HepG2 (cell line): ENCODE measurements around the gene DRC3. TPM values are rescaled to one million over a fixed set of nuclear protein-coding genes. Genes with fewer than 3 reads are reported as not detected.

ENCODE experiments used
- ATAC-seq: fragments of 200-7000 bp; cut with Tn5 transposase; 3 replicates; pipeline ENCODE4 v1.9.1; 2020; ENCODE audit warnings: mild to moderate bottlenecking, moderate library complexity
- BruUV-seq: library from RNA; stranded (reverse); fragments of 400-500 nt; replicated peaks from 2 replicates; lab custom pipeline; 2021; lab: Mats Ljungman, UMichigan
- CTCF ChIA-PET: fragments of 300-600 bp; formaldehyde crosslinking; extraction: SDS; loops from one replicate; lab custom pipeline; 2021; ENCODE audit warnings: low total read pairs, inconsistent platforms, low intra/inter-chr PET ratio; lab: Yijun Ruan, JAX
- POLR2A ChIA-PET: fragments of 350-600 bp; sonication (Branson Sonifier 250); formaldehyde crosslinking; loops from one replicate; lab custom pipeline; 2020; ENCODE audit warnings: antibody characterized with exemption, inconsistent platforms; lab: Yijun Ruan, JAX
- DNase-seq: peaks from one replicate; pipeline ENCODE4 v3.0.0-alpha.2; 2015; ENCODE audit warnings: low spot score
- FAIRE-seq: peaks from 3 replicates; lab custom pipeline; 2011; peaks lifted over from hg19 to GRCh38; lab: Jason Lieb, UNC
- H2AFZ ChIP-seq: one replicate; pipeline ENCODE4 v1.6.1; 2011; ENCODE audit warnings: low read length, inconsistent platforms
- H3K27ac ChIP-seq: fragments of 300-600 bp; 3 replicates; pipeline ENCODE4 v1.8.0; 2011; ENCODE audit warnings: mixed run types, mild to moderate bottlenecking, mixed read lengths, low read length, inconsistent platforms; ENCODE audit not compliant: insufficient read depth; ENCODE audit errors: extremely low read length
- H3K27me3 ChIP-seq, 2 experiments: fragments of 200-600 bp in 1 of 2; 2 replicates in 1 of 2; 3 replicates in 1 of 2; pipeline versions ENCODE4 v1.6.0 to v1.8.0; 2011; ENCODE audit warnings: low read length in 2 of 2, mild to moderate bottlenecking in 2 of 2, moderate library complexity in 2 of 2, inconsistent platforms in 1 of 2; ENCODE audit not compliant: insufficient read depth in 2 of 2, control insufficient read depth in 1 of 2
- H3K36me3 ChIP-seq, 2 experiments: fragments of 200-600 bp in 1 of 2; replicated peaks in 1 of 2; 2 replicates in 1 of 2; 3 replicates in 1 of 2; pipeline versions ENCODE4 v1.5.1 to v1.8.0; 2011; ENCODE audit warnings: low read length in 2 of 2, inconsistent platforms in 1 of 2; ENCODE audit not compliant: insufficient read depth in 2 of 2, control insufficient read depth in 1 of 2
- H3K4me1 ChIP-seq: 2 replicates; pipeline ENCODE4 v1.5.1; 2012; ENCODE audit warnings: low read length, inconsistent platforms; ENCODE audit not compliant: insufficient read depth
- H3K4me2 ChIP-seq: 2 replicates; pipeline ENCODE4 v1.6.0; 2011; ENCODE audit warnings: low read depth, low read length, inconsistent platforms
- H3K4me3 ChIP-seq, 3 experiments: fragments of 200-600 bp in 1 of 3; sonication (generic), shearing (Covaris generic) in 1 of 3; replicated peaks in 1 of 3; 2 replicates each; pipeline ENCODE4 v1.5.1; 2011 to 2016; ENCODE audit warnings: low read length in 3 of 3, inconsistent platforms in 2 of 3, low read depth in 2 of 3, mild to moderate bottlenecking in 2 of 3, control low read depth in 1 of 3, mixed read lengths in 1 of 3; ENCODE audit not compliant: insufficient read depth in 1 of 3
- H3K79me2 ChIP-seq: one replicate; pipeline ENCODE4 v1.6.1; 2011; ENCODE audit warnings: low read length, inconsistent platforms; ENCODE audit not compliant: insufficient read depth
- H3K9ac ChIP-seq: 2 replicates; pipeline ENCODE4 v1.6.0; 2011; ENCODE audit warnings: mild to moderate bottlenecking, low read depth, low read length, inconsistent platforms; ENCODE audit not compliant: insufficient read depth
- H3K9me3 ChIP-seq: 2 replicates; pipeline ENCODE4 v1.5.1; 2012; ENCODE audit warnings: mild to moderate bottlenecking, low read length
- H4K20me1 ChIP-seq: 2 replicates; pipeline ENCODE4 v1.6.0; 2011; ENCODE audit warnings: inconsistent platforms, mild to moderate bottlenecking, low read length, moderate library complexity; ENCODE audit not compliant: insufficient read depth
- ATAD3A ChIP-seq: sonication (generic); formaldehyde crosslinking; IDR thresholded peaks from 2 replicates; pipeline ENCODE4 v1.4.0; 2020; ENCODE audit warnings: missing genetic modification reagents
- BHLHE40 ChIP-seq: IDR thresholded peaks from 2 replicates; pipeline ENCODE4 v1.6.1; 2011; ENCODE audit warnings: low read length, improper control_type of control experiment
- EED ChIP-seq: sonication (generic); formaldehyde crosslinking; IDR thresholded peaks from 2 replicates; pipeline ENCODE4 v1.5.0; 2020; ENCODE audit warnings: mild to moderate bottlenecking, missing genetic modification reagents
- FOSL2 ChIP-seq: sonication (generic); formaldehyde crosslinking; IDR thresholded peaks from 2 replicates; pipeline ENCODE4 v1.4.0; 2020; ENCODE audit warnings: missing genetic modification reagents
- MLLT10 ChIP-seq: sonication (generic); formaldehyde crosslinking; IDR thresholded peaks from 2 replicates; pipeline ENCODE4 v1.4.0; 2020; ENCODE audit warnings: missing genetic modification reagents
- PHB2 ChIP-seq: fragments of 450-650 bp; IDR thresholded peaks from 2 replicates; pipeline ENCODE4 v1.6.1; 2018; ENCODE audit not compliant: partially characterized antibody
- ZBTB44 ChIP-seq: sonication (generic); formaldehyde crosslinking; IDR thresholded peaks from 2 replicates; pipeline ENCODE4 v1.4.0; 2020; ENCODE audit warnings: missing genetic modification reagents
- ZNF768 ChIP-seq: sonication (generic); formaldehyde crosslinking; IDR thresholded peaks from 2 replicates; pipeline ENCODE4 v1.4.0; 2020; ENCODE audit warnings: missing genetic modification reagents
- WGBS: methylation state at CpG from one replicate; pipeline ENCODE4 v1.1.6; 2017; ENCODE audit warnings: low lambda C conversion rate; 5-methylcytosine and 5-hydroxymethylcytosine counted together
- in situ Hi-C: cut with HindIII; loops from 2 replicates; pipeline ENCODE4 v1.10.0; 2017; ENCODE audit warnings: low pct_unique_long_range_greater_than_20kb; ENCODE audit not compliant: extremely low pct_ligation_motif_present
- intact Hi-C: fragments of 100-400 bp; cut with micrococcal nuclease; formaldehyde crosslinking; loops from one replicate; pipeline ENCODE4 v1.10.0; 2022; ENCODE audit not compliant: unreplicated experiment
- polyA plus RNA-seq, 8 experiments: library from polyadenylated mRNA; depleted of rRNA in 3 of 8; stranded (reverse) in 7 of 8; unstranded in 1 of 8; fragments of >200 nt; fragmentation: Illumina TruSeq in 4 of 8; extraction: Trizol in 4 of 8; gene quantifications; 2 replicates each; pipeline versions ENCODE4 v1.2.1 to v1.2.3, GENCODE V29; 2011 to 2016; ENCODE audit warnings: low read depth in 4 of 8, missing spikeins in 1 of 8, mixed read lengths in 1 of 8; ENCODE audit not compliant: insufficient read depth in 1 of 8
- total RNA-seq, 5 experiments: library from RNA; depleted of rRNA; stranded (reverse); fragments of >200 nt; fragmentation: Illumina TruSeq; extraction: Trizol; gene quantifications; 2 replicates each; pipeline ENCODE4 v1.2.3, GENCODE V29; 2016; ENCODE audit warnings: low read depth in 1 of 5
- TF ChIP-seq, protein P1 (sequence below): sonication (generic); formaldehyde crosslinking; IDR thresholded peaks from 2 replicates; pipeline ENCODE4 v1.4.0; 2020; ENCODE audit warnings: mild to moderate bottlenecking, missing genetic modification reagents
- TF ChIP-seq, protein P2 (sequence below): sonication (generic); formaldehyde crosslinking; IDR thresholded peaks from 2 replicates; pipeline ENCODE4 v1.5.1; 2020; ENCODE audit warnings: mild to moderate bottlenecking, missing genetic modification reagents, moderate library complexity

DRC3 gene
- total and polyA plus RNA-seq, 2 of the 13 experiments (the other 11 are each of a cell fraction or from before 2014, with no cell fraction given) = 0.53 to 0.87 TPM

DNA sequence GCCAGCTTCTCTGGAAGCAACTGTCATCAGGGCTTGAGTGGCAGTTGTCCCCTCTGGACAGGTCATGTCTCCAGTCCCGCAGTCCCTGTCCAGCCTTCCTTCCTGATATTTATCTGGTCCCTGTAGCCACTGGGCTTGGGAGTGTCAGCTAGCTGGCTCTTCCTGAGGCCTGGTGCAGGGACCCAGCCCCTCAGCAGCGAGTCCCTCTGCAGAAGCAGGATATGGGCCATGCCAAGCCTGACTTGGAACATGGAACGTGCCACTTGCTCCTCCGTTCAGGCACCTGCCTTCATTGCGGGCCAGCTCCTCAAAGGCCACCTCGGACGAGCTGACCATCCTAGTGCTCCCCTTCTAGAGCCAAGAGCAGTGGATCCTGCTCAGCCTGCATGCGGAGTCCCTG, 26.3 kb downstream of the DRC3 start:
- ATAC-seq = no peak
- CTCF ChIA-PET = no interaction called here
- TF ChIP-seq EED (CRISPR knock-in tag) = 0 out of 2 replicates have a peak, but pooled peaks have one; percentile 43
- TF ChIP-seq, protein P1, sequence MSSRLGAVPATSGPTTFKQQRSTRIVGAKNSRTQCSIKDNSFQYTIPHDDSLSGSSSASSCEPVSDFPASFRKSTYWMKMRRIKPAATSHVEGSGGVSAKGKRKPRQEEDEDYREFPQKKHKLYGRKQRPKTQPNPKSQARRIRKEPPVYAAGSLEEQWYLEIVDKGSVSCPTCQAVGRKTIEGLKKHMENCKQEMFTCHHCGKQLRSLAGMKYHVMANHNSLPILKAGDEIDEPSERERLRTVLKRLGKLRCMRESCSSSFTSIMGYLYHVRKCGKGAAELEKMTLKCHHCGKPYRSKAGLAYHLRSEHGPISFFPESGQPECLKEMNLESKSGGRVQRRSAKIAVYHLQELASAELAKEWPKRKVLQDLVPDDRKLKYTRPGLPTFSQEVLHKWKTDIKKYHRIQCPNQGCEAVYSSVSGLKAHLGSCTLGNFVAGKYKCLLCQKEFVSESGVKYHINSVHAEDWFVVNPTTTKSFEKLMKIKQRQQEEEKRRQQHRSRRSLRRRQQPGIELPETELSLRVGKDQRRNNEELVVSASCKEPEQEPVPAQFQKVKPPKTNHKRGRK (CRISPR knock-in tag) = no peak
- TF ChIP-seq, all 625 proteins: peak for 1
- 0 out of 5 replicates have a peak, but pooled peaks cover 0 to 10% of the 10 kb centered on the region in 2 experiments for H3K27me3 ChIP-seq
- BruUV-seq = no TSS peak
- no peak overlapping the region for H3K27ac ChIP-seq
- H3K9ac ChIP-seq = no peak overlapping the region
- in situ Hi-C loops (no loop called here), intact Hi-C loops (no loop called here)
- H3K4me2 ChIP-seq = no peak overlapping the region
- DNase-seq (no peak), FAIRE-seq (no peak)
- POLR2A ChIA-PET = no interaction called here
- no peak overlapping the region for H2AFZ ChIP-seq
- 66% methylated on average over 8 of the region's 8 CpGs for WGBS
- peaks cover 40% of the 10 kb centered on the region for H3K4me1 ChIP-seq
- H3K4me3 ChIP-seq = no peak overlapping the region
- H4K20me1 ChIP-seq = no peaks in the 10 kb centered on the region
- no peaks in the 10 kb centered on the region for H3K36me3 ChIP-seq
- no peaks in the 10 kb centered on the region for H3K79me2 ChIP-seq
- H3K9me3 ChIP-seq = no peaks in the 10 kb centered on the region

GRCh38 chr17:17999364-18000029, 26.8 kb downstream of the DRC3 start:
- H3K9ac ChIP-seq = no peak overlapping the region
- no peaks in the 10 kb centered on the region for H3K36me3 ChIP-seq
- ATAC-seq (peak; percentile 66), DNase-seq (peak; percentile 21), FAIRE-seq (no peak)
- no TSS peak for BruUV-seq
- intact Hi-C loops = no loop called here
- H3K79me2 ChIP-seq = no peaks in the 10 kb centered on the region
- 52% methylated on average over 9 of the region's 9 CpGs for WGBS
- H3K4me1 ChIP-seq = peaks cover 34% of the 10 kb centered on the region
- no peak overlapping the region for H3K27ac ChIP-seq
- POLR2A ChIA-PET = no interaction called here
- CTCF ChIA-PET = no interaction called here
- peak overlapping the region; percentile 36 for H3K4me2 ChIP-seq
- 0 out of 5 replicates have a peak, but pooled peaks cover 0 to 10% of the 10 kb centered on the region in 2 experiments for H3K27me3 ChIP-seq
- no peaks in the 10 kb centered on the region for H4K20me1 ChIP-seq
- in situ Hi-C loops = loop anchor here (25.0 kb wide), 1 partner anchor 113 kb away; the partner anchor contains the start of gene MYO15A
- no peaks in the 10 kb centered on the region for H3K9me3 ChIP-seq
- no peak overlapping the region for H2AFZ ChIP-seq
- no peak overlapping the region for H3K4me3 ChIP-seq
- TF ChIP-seq ZNF768 (CRISPR knock-in tag) = peak; percentile 10; the same call in 1 of the 2 replicates
- TF ChIP-seq ATAD3A (CRISPR knock-in tag) = no peak
- peak; percentile 81 for TF ChIP-seq BHLHE40
- TF ChIP-seq MLLT10 (CRISPR knock-in tag) = no peak
- peak; percentile 36; the same call in 1 of the 2 replicates for TF ChIP-seq FOSL2
- TF ChIP-seq, protein P2, sequence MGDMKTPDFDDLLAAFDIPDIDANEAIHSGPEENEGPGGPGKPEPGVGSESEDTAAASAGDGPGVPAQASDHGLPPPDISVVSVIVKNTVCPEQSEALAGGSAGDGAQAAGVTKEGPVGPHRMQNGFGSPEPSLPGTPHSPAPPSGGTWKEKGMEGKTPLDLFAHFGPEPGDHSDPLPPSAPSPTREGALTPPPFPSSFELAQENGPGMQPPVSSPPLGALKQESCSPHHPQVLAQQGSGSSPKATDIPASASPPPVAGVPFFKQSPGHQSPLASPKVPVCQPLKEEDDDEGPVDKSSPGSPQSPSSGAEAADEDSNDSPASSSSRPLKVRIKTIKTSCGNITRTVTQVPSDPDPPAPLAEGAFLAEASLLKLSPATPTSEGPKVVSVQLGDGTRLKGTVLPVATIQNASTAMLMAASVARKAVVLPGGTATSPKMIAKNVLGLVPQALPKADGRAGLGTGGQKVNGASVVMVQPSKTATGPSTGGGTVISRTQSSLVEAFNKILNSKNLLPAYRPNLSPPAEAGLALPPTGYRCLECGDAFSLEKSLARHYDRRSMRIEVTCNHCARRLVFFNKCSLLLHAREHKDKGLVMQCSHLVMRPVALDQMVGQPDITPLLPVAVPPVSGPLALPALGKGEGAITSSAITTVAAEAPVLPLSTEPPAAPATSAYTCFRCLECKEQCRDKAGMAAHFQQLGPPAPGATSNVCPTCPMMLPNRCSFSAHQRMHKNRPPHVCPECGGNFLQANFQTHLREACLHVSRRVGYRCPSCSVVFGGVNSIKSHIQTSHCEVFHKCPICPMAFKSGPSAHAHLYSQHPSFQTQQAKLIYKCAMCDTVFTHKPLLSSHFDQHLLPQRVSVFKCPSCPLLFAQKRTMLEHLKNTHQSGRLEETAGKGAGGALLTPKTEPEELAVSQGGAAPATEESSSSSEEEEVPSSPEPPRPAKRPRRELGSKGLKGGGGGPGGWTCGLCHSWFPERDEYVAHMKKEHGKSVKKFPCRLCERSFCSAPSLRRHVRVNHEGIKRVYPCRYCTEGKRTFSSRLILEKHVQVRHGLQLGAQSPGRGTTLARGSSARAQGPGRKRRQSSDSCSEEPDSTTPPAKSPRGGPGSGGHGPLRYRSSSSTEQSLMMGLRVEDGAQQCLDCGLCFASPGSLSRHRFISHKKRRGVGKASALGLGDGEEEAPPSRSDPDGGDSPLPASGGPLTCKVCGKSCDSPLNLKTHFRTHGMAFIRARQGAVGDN = 0 out of 2 replicates have a peak, but pooled peaks have one; percentile 16
- TF ChIP-seq PHB2 = no peak
- no peak for TF ChIP-seq ZBTB44 (CRISPR knock-in tag)
